GM12872 (cell line): Measurements from ENCODE around the gene CTSL.

Source experiments
- CTCF ChIP-seq: IDR thresholded peaks from 3 replicates; pipeline ENCODE4 v1.5.1; 2011; ENCODE audit warnings: low read depth, mild to moderate bottlenecking, low read length, moderate library complexity; ENCODE audit not compliant: insufficient read depth

The CTSL gene

GRCh38 chr9:87725900-87726709, at the start of gene CTSL:
Gene CTSL (plus strand): TSS chr9:87726119. CDS start chr9:87727604, 1,485 bp downstream.
- no peak for TF ChIP-seq CTCF

GRCh38 chr9:87676976-87677775, 48.7 kb upstream of the CTSL start:
- no peak for TF ChIP-seq CTCF

- TF ChIP-seq CTCF: no peak
Observed at GRCh38 chr9:87677776-87678587, 47.9 kb upstream of the CTSL start.

- peak; percentile 77 for TF ChIP-seq CTCF
Observed at GRCh38 chr9:87678650-87679355, 47.1 kb upstream of the CTSL start.

GRCh38 chr9:87681271-87682061, 44.5 kb upstream of the CTSL start:
- no peak for TF ChIP-seq CTCF

- TF ChIP-seq CTCF: no peak
Observed at GRCh38 chr9:87682085-87682484, 43.8 kb upstream of the CTSL start.
